Measurements from ENCODE around the gene FAM50A. TPM values are rescaled to one million over a fixed set of nuclear protein-coding genes. Genes with fewer than 3 reads are reported as not detected.

Gene FAM50A
- total and polyA plus RNA-seq, 4 donors = 10.9 to 25.1 (median 14.0) TPM

GRCh38 chrX:154419189-154419588, 24.8 kb upstream of the FAM50A start:
- H3K27me3 ChIP-seq (ENCODE audit: control insufficient read depth in 4 of 4, insufficient read depth in 4 of 4, low read length in 3 of 4) = no peaks in the 10 kb centered on the region
- DNase-seq (ENCODE audit: low spot score) = no peak
- no peaks in the 10 kb centered on the region for H3K36me3 ChIP-seq (ENCODE audit: control insufficient read depth in 4 of 4, insufficient read depth in 3 of 4, low read depth in 1 of 4, low read length in 3 of 4)
- H3K9ac ChIP-seq (ENCODE audit: low read depth in 1 of 2, low read length in 2 of 2) = no peak overlapping the region
- no peak for TF ChIP-seq HNF4A (conservative IDR thresholded peaks at IDR 0.05)
- TF ChIP-seq FOXA1 (IDR thresholded peaks at IDR 0.05) = no peak
- no peak for TF ChIP-seq ATF3 (IDR thresholded peaks at IDR 0.05)
- no peak for TF ChIP-seq TAF1 (conservative IDR thresholded peaks at IDR 0.05)
- no peak overlapping the region for H3K27ac ChIP-seq (ENCODE audit: low read depth in 1 of 2, low read length in 2 of 2)
- H3K9me3 ChIP-seq (ENCODE audit: control insufficient read depth in 4 of 4, low read length in 3 of 4) = no peaks in the 10 kb centered on the region
- H3K4me1 ChIP-seq (ENCODE audit: control insufficient read depth in 4 of 4, insufficient read depth in 4 of 4, low read length in 3 of 4) = no peaks in the 10 kb centered on the region
- 97% methylated on average over 8 of the region's 8 CpGs for WGBS
- no peak overlapping the region for H3K4me3 ChIP-seq (ENCODE audit: low read depth in 1 of 3, low read length in 3 of 3)

- H3K36me3 ChIP-seq (ENCODE audit: control insufficient read depth in 4 of 4, insufficient read depth in 3 of 4, low read depth in 1 of 4, low read length in 3 of 4) = no peaks in the 10 kb centered on the region
- no peak overlapping the region for H3K4me3 ChIP-seq (ENCODE audit: low read depth in 1 of 3, low read length in 3 of 3)
Measured at GRCh38 chrX:154419688-154420401, 24.1 kb upstream of the FAM50A start.

More at GRCh38 chrX:154419688-154420401, 24.1 kb upstream of the FAM50A start:
- Histone ChIP-seq H3K9ac (ENCODE audit: low read depth in 1 of 2, low read length in 2 of 2) (no peak overlapping the region), H3K27ac (ENCODE audit: low read depth in 1 of 2, low read length in 2 of 2) (no peak overlapping the region), H3K27me3 (ENCODE audit: control insufficient read depth in 4 of 4, insufficient read depth in 4 of 4, low read length in 3 of 4) (no peaks in the 10 kb centered on the region), H3K9me3 (ENCODE audit: control insufficient read depth in 4 of 4, low read length in 3 of 4) (no peaks in the 10 kb centered on the region), H3K4me1 (ENCODE audit: control insufficient read depth in 4 of 4, insufficient read depth in 4 of 4, low read length in 3 of 4) (no peaks in the 10 kb centered on the region)
- DNase-seq (ENCODE audit: low spot score) = no peak
- 81% methylated on average over 19 of the region's 19 CpGs for WGBS
- TF ChIP-seq CTCF (IDR thresholded peaks at IDR 0.05; ENCODE audit: low read depth, low read length, missing input control) (no peak), RAD21 (IDR thresholded peaks at IDR 0.05) (no peak), NR2F2 (IDR thresholded peaks at IDR 0.05) (peak; percentile 25), TAF1 (conservative IDR thresholded peaks at IDR 0.05) (no peak), FOXA1 (IDR thresholded peaks at IDR 0.05) (no peak), YY1 (IDR thresholded peaks at IDR 0.05) (no peak), REST (IDR thresholded peaks at IDR 0.05) (no peak)

All from liver (tissue), 9 donors.